Stimulated activated memory B cell treated with anti-CD40 and anti-IgM and Interleukin-4, amounts not matched to agents 10 μg/mL and 1 μg/mL and 100 μg/mL, for 72 hours (primary cell): Measurements from ENCODE around the gene LONP1.

Source experiments
- ATAC-seq: fragments of 150-1000 bp; cut with Tn5 transposase; 2 replicates; pipeline ENCODE4 v1.10.0; 2021
- H3K27ac Mint-ChIP-seq: one replicate; pipeline ENCODE4 v1.8.0; 2022; ENCODE audit warnings: mild to moderate bottlenecking, mixed read lengths
- H3K27me3 Mint-ChIP-seq: one replicate; pipeline ENCODE4 v1.8.0; 2022; ENCODE audit warnings: mixed read lengths
- H3K36me3 Mint-ChIP-seq: one replicate; pipeline ENCODE4 v1.8.0; 2022; ENCODE audit warnings: mixed read lengths
- H3K4me1 Mint-ChIP-seq: one replicate; pipeline ENCODE4 v1.8.0; 2022; ENCODE audit warnings: mixed read lengths
- H3K4me3 Mint-ChIP-seq: one replicate; pipeline ENCODE4 v1.8.0; 2022; ENCODE audit warnings: mild to moderate bottlenecking, moderate library complexity, mixed read lengths
- H3K9me3 Mint-ChIP-seq: one replicate; pipeline ENCODE4 v1.8.0; 2022; ENCODE audit warnings: mixed read lengths

Gene LONP1

GRCh38 chr19:5679289-5680083, 40.5 kb downstream of the LONP1 start:
- Mint-ChIP-seq H3K9me3 (peaks cover 5% of the 10 kb centered on the region), H3K4me1 (peaks cover 22% of the 10 kb centered on the region), H3K36me3 (no peaks in the 10 kb centered on the region), H3K27ac (peak overlapping the region; percentile 88), H3K27me3 (no peaks in the 10 kb centered on the region), H3K4me3 (peak overlapping the region; percentile 74)
- no peak for ATAC-seq

- Mint-ChIP-seq H3K27ac (no peak overlapping the region), H3K36me3 (peaks cover 11% of the 10 kb centered on the region), H3K4me1 (peaks cover 22% of the 10 kb centered on the region), H3K4me3 (no peak overlapping the region), H3K9me3 (peaks cover 10% of the 10 kb centered on the region), H3K27me3 (no peaks in the 10 kb centered on the region)
- ATAC-seq, result no peak
Observed at GRCh38 chr19:5678071-5678718, 41.8 kb downstream of the LONP1 start.

- H3K27ac Mint-ChIP-seq, result no peak overlapping the region
- H3K4me1 Mint-ChIP-seq, result peaks cover 22% of the 10 kb centered on the region
- no peak overlapping the region for H3K4me3 Mint-ChIP-seq
- peaks cover 10% of the 10 kb centered on the region for H3K9me3 Mint-ChIP-seq
- no peaks in the 10 kb centered on the region for H3K27me3 Mint-ChIP-seq
- no peak for ATAC-seq
- H3K36me3 Mint-ChIP-seq, result peaks cover 17% of the 10 kb centered on the region
Observed at GRCh38 chr19:5677580-5677979, 42.4 kb downstream of the LONP1 start.

GRCh38 chr19:5677136-5677535, 42.8 kb downstream of the LONP1 start:
- Mint-ChIP-seq H3K9me3 (peaks cover 10% of the 10 kb centered on the region), H3K4me3 (no peak overlapping the region), H3K4me1 (peaks cover 18% of the 10 kb centered on the region), H3K36me3 (peaks cover 18% of the 10 kb centered on the region), H3K27ac (no peak overlapping the region), H3K27me3 (no peaks in the 10 kb centered on the region)
- no peak for ATAC-seq

- H3K27me3 Mint-ChIP-seq, result no peaks in the 10 kb centered on the region
Observed at GRCh38 chr19:5676772-5677105, 43.2 kb downstream of the LONP1 start.

GRCh38 chr19:5676105-5676771, 43.7 kb downstream of the LONP1 start:
- Mint-ChIP-seq H3K36me3 (peaks cover 18% of the 10 kb centered on the region), H3K9me3 (peaks cover 6% of the 10 kb centered on the region), H3K4me3 (no peak overlapping the region)

More at GRCh38 chr19:5676772-5677105, 43.2 kb downstream of the LONP1 start:
- Mint-ChIP-seq H3K36me3 (peaks cover 18% of the 10 kb centered on the region), H3K4me3 (no peak overlapping the region), H3K4me1 (peaks cover 14% of the 10 kb centered on the region), H3K27ac (no peak overlapping the region), H3K9me3 (peaks cover 10% of the 10 kb centered on the region)
- ATAC-seq, result no peak

GRCh38 chr19:5674714-5675113, 45.2 kb downstream of the LONP1 start:
- no peak for ATAC-seq
- H3K27ac Mint-ChIP-seq, result no peak overlapping the region
- H3K27me3 Mint-ChIP-seq, result no peaks in the 10 kb centered on the region
- peaks cover 22% of the 10 kb centered on the region for H3K36me3 Mint-ChIP-seq
- H3K4me1 Mint-ChIP-seq, result peaks cover 8% of the 10 kb centered on the region
- peaks cover 6% of the 10 kb centered on the region for H3K9me3 Mint-ChIP-seq
- no peak overlapping the region for H3K4me3 Mint-ChIP-seq

More at GRCh38 chr19:5676105-5676771, 43.7 kb downstream of the LONP1 start:
- ATAC-seq, result no peak
- Mint-ChIP-seq H3K27ac (no peak overlapping the region), H3K4me1 (peaks cover 9% of the 10 kb centered on the region), H3K27me3 (no peaks in the 10 kb centered on the region)

- H3K36me3 Mint-ChIP-seq, result peaks cover 31% of the 10 kb centered on the region
- no peak for ATAC-seq
- H3K4me3 Mint-ChIP-seq, result no peak overlapping the region
- H3K27me3 Mint-ChIP-seq, result no peaks in the 10 kb centered on the region
- H3K4me1 Mint-ChIP-seq, result no peaks in the 10 kb centered on the region
- H3K9me3 Mint-ChIP-seq, result peaks cover 6% of the 10 kb centered on the region
- H3K27ac Mint-ChIP-seq, result no peak overlapping the region
Observed at GRCh38 chr19:5673752-5674151, 46.2 kb downstream of the LONP1 start.

- peaks cover 37% of the 10 kb centered on the region for H3K36me3 Mint-ChIP-seq
- no peaks in the 10 kb centered on the region for H3K27me3 Mint-ChIP-seq
- no peak overlapping the region for H3K4me3 Mint-ChIP-seq
- ATAC-seq, result no peak
- H3K27ac Mint-ChIP-seq, result peak overlapping the region; percentile 21
- H3K4me1 Mint-ChIP-seq, result no peaks in the 10 kb centered on the region
- H3K9me3 Mint-ChIP-seq, result peaks cover 6% of the 10 kb centered on the region
Observed at GRCh38 chr19:5672708-5673459, 47.1 kb downstream of the LONP1 start.

- H3K27me3 Mint-ChIP-seq, result no peaks in the 10 kb centered on the region
- peaks cover 50% of the 10 kb centered on the region for H3K36me3 Mint-ChIP-seq
- no peak overlapping the region for H3K27ac Mint-ChIP-seq
- peaks cover 7% of the 10 kb centered on the region for H3K4me1 Mint-ChIP-seq
- H3K4me3 Mint-ChIP-seq, result no peak overlapping the region
- H3K9me3 Mint-ChIP-seq, result peaks cover 6% of the 10 kb centered on the region
- no peak for ATAC-seq
Observed at GRCh38 chr19:5671600-5671999, 48.3 kb downstream of the LONP1 start.

- H3K36me3 Mint-ChIP-seq, result peaks cover 72% of the 10 kb centered on the region
- no peak overlapping the region for H3K27ac Mint-ChIP-seq
- peaks cover 7% of the 10 kb centered on the region for H3K4me1 Mint-ChIP-seq
- ATAC-seq, result no peak
- no peak overlapping the region for H3K4me3 Mint-ChIP-seq
- H3K9me3 Mint-ChIP-seq, result peaks cover 6% of the 10 kb centered on the region
- H3K27me3 Mint-ChIP-seq, result no peaks in the 10 kb centered on the region
Observed at GRCh38 chr19:5669212-5669611, 50.7 kb downstream of the LONP1 start.

GRCh38 chr19:5667751-5668271, 52.1 kb downstream of the LONP1 start:
- no peak overlapping the region for H3K4me3 Mint-ChIP-seq
- no peaks in the 10 kb centered on the region for H3K9me3 Mint-ChIP-seq
- no peaks in the 10 kb centered on the region for H3K27me3 Mint-ChIP-seq
- no peak overlapping the region for H3K27ac Mint-ChIP-seq
- peaks cover 7% of the 10 kb centered on the region for H3K4me1 Mint-ChIP-seq
- H3K36me3 Mint-ChIP-seq, result peaks cover 67% of the 10 kb centered on the region
- no peak for ATAC-seq

GRCh38 chr19:5666921-5667610, 52.9 kb downstream of the LONP1 start:
- Mint-ChIP-seq H3K36me3 (peaks cover 63% of the 10 kb centered on the region), H3K9me3 (no peaks in the 10 kb centered on the region), H3K4me3 (no peak overlapping the region), H3K27me3 (no peaks in the 10 kb centered on the region), H3K4me1 (peaks cover 7% of the 10 kb centered on the region), H3K27ac (no peak overlapping the region)
- no peak for ATAC-seq

- ATAC-seq, result peak; percentile 44
- peak overlapping the region; percentile 67 for H3K27ac Mint-ChIP-seq
- peaks cover 7% of the 10 kb centered on the region for H3K4me1 Mint-ChIP-seq
- no peak overlapping the region for H3K4me3 Mint-ChIP-seq
- no peaks in the 10 kb centered on the region for H3K9me3 Mint-ChIP-seq
- H3K36me3 Mint-ChIP-seq, result peaks cover 70% of the 10 kb centered on the region
- H3K27me3 Mint-ChIP-seq, result no peaks in the 10 kb centered on the region
Observed at GRCh38 chr19:5665781-5666513, 54.0 kb downstream of the LONP1 start.
